ENCODE data around the gene EVA1B. TPM values are rescaled to one million over a fixed set of nuclear protein-coding genes. Genes with fewer than 3 reads are reported as not detected.

The EVA1B gene
- total RNA-seq, 1 experiment from 2014 or later: 12.4 TPM

DNA sequence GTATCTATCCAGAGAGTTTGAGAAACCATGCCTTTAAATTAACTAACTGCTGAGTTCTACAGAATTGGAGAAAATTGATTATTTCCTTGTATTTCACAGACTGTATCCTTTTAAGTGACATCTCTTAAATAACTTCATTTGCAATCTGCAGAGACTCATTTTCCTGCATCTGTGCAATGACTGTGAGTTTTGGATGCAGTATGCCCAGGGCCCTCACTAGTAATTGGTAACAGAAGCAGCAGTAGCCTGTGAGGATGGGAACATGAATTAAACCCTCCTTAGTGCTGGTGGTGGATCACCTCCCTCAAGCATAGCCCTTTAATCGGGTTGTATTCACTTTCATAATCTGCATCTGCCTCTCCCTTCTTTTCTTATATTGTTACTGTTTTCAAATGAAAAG, 38.9 kb downstream of the EVA1B start:
- no TSS peak for BruUV-seq (replicated peaks)
- H3K79me2 ChIP-seq (ENCODE audit: low read depth): peaks cover 51% of the 10 kb centered on the region
- H2AFZ ChIP-seq: no peak overlapping the region
- H3K36me3 ChIP-seq (ENCODE audit: low read depth): peaks cover 34% of the 10 kb centered on the region
- no peaks in the 10 kb centered on the region for H3K9me3 ChIP-seq (ENCODE audit: insufficient read depth, low read depth)
- ChIA-PET CTCF (interaction anchor here (0.5 to 1.7 kb wide), 2 partner anchors 48 to 135 kb away, joined by 3 to 23 read pairs; partner anchors contain the start of gene TRAPPC3), POLR2A (ENCODE audit: unreplicated experiment) (no interaction called here)
- no peak for TF ChIP-seq EZH2 (IDR thresholded peaks at IDR 0.05; ENCODE audit: low read depth)
- TF ChIP-seq, protein P1, sequence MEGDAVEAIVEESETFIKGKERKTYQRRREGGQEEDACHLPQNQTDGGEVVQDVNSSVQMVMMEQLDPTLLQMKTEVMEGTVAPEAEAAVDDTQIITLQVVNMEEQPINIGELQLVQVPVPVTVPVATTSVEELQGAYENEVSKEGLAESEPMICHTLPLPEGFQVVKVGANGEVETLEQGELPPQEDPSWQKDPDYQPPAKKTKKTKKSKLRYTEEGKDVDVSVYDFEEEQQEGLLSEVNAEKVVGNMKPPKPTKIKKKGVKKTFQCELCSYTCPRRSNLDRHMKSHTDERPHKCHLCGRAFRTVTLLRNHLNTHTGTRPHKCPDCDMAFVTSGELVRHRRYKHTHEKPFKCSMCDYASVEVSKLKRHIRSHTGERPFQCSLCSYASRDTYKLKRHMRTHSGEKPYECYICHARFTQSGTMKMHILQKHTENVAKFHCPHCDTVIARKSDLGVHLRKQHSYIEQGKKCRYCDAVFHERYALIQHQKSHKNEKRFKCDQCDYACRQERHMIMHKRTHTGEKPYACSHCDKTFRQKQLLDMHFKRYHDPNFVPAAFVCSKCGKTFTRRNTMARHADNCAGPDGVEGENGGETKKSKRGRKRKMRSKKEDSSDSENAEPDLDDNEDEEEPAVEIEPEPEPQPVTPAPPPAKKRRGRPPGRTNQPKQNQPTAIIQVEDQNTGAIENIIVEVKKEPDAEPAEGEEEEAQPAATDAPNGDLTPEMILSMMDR (conservative IDR thresholded peaks at IDR 0.05): no peak
- H3K4me2 ChIP-seq: no peak overlapping the region
- peak overlapping the region; percentile 35 for H3K27ac ChIP-seq
- peaks cover 9% of the 10 kb centered on the region; the same call in 1 of the 2 replicates for H4K20me1 ChIP-seq (ENCODE audit: insufficient read depth)
- H3K27me3 ChIP-seq (ENCODE audit: insufficient read depth, low read depth): no peaks in the 10 kb centered on the region
- peaks cover 50% of the 10 kb centered on the region for H3F3A ChIP-seq (ENCODE audit: insufficient read depth, low read depth)
- no peaks in the 10 kb centered on the region for H3K9me2 ChIP-seq (ENCODE audit: insufficient read depth)
- intact Hi-C loops (cut with micrococcal nuclease; ENCODE audit: unreplicated experiment): loop anchor here (2.0 kb wide), 1 partner anchor 60 kb away; the partner anchor contains the start of gene THRAP3
- H3K4me1 ChIP-seq (replicated peaks; ENCODE audit: insufficient read depth): no peaks in the 10 kb centered on the region
- no peak overlapping the region for H3K4me3 ChIP-seq
- DNase-seq: no peak

DNA sequence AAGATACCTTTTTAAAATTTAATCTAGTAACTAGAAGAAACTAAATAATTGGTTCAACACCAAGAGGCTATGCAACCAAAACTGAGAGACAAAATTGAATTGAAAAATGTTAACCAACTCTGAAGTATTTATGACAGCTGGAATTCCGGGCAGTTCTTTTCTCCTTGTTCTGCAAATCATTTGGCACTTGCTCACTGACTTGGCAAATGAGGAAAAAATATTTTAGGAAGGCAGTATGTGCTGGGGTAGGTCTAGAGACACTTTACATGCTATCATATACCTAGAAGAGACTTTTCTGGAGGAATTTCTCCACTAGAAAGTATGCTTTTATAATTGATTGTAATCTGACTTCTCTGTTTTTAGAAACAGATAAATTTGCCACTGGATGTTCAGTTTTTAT, 39.4 kb downstream of the EVA1B start:
- Histone ChIP-seq H3F3A (ENCODE audit: insufficient read depth, low read depth) (peaks cover 54% of the 10 kb centered on the region), H2AFZ (no peak overlapping the region), H3K4me2 (no peak overlapping the region), H3K9me3 (ENCODE audit: insufficient read depth, low read depth) (no peaks in the 10 kb centered on the region), H3K79me2 (ENCODE audit: low read depth) (peaks cover 55% of the 10 kb centered on the region), H3K4me3 (no peak overlapping the region), H3K4me1 (replicated peaks; ENCODE audit: insufficient read depth) (no peaks in the 10 kb centered on the region), H4K20me1 (ENCODE audit: insufficient read depth) (peaks cover 11% of the 10 kb centered on the region; the same call in 1 of the 2 replicates), H3K27me3 (ENCODE audit: insufficient read depth, low read depth) (no peaks in the 10 kb centered on the region), H3K9me2 (ENCODE audit: insufficient read depth) (no peaks in the 10 kb centered on the region), H3K27ac (peak overlapping the region; percentile 35), H3K36me3 (ENCODE audit: low read depth) (peaks cover 30% of the 10 kb centered on the region)
- DNase-seq: no peak
- BruUV-seq (replicated peaks): no TSS peak
- CTCF ChIA-PET: interaction anchor here (0.5 to 1.2 kb wide), 3 partner anchors 9 to 184 kb away, joined by 3 read pairs; no protein-coding TSS in a partner anchor
- TF ChIP-seq, protein P1 (conservative IDR thresholded peaks at IDR 0.05): no peak
- no peak for TF ChIP-seq EZH2 (IDR thresholded peaks at IDR 0.05; ENCODE audit: low read depth)
- POLR2A ChIA-PET (ENCODE audit: unreplicated experiment): no interaction called here
- intact Hi-C loops (cut with micrococcal nuclease; ENCODE audit: unreplicated experiment): loop anchor here (2.0 kb wide), 1 partner anchor 59 kb away; the partner anchor contains the start of gene THRAP3

DNA sequence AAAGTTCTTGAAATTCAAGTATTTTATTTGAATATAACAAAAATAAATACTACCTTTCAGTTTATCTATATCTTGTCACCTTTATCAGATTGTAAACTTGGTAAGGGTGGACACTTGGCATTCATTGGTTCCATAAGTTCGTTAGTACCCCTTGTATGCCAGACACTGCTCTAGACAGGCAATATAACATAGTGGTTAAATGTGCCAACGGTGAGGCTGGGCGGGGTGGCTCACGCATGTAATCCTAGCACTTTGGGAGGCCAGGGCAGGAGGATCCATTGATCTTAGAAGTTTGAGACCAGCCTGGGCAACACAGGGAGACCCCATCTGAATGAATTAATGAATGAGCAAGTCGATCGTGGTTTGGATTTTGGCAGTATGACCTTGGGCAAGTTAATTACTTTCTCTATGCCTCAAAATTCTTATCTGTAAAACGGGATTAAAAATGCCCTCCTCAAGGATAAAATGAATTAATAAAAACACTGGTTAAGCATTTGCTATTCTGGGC, 43.6 kb downstream of the EVA1B start:
- Histone ChIP-seq H3K36me3 (ENCODE audit: low read depth) (peaks cover 11% of the 10 kb centered on the region), H3K79me2 (ENCODE audit: low read depth) (peaks cover 42% of the 10 kb centered on the region), H3K27me3 (ENCODE audit: insufficient read depth, low read depth) (no peaks in the 10 kb centered on the region), H3F3A (ENCODE audit: insufficient read depth, low read depth) (peaks cover 58% of the 10 kb centered on the region), H3K4me1 (replicated peaks; ENCODE audit: insufficient read depth) (no peaks in the 10 kb centered on the region), H2AFZ (no peak overlapping the region), H3K9me3 (ENCODE audit: insufficient read depth, low read depth) (no peaks in the 10 kb centered on the region), H4K20me1 (ENCODE audit: insufficient read depth) (peaks cover 10% of the 10 kb centered on the region; the same call in 1 of the 2 replicates), H3K9me2 (ENCODE audit: insufficient read depth) (no peaks in the 10 kb centered on the region), H3K4me2 (no peak overlapping the region), H3K4me3 (no peak overlapping the region), H3K27ac (peak overlapping the region; percentile 31; the same call in 1 of the 2 replicates)
- ChIA-PET POLR2A (ENCODE audit: unreplicated experiment) (no interaction called here), CTCF (interaction anchor here (0.6 to 0.8 kb wide), 2 partner anchors 92 to 1592 kb away, joined by 3 read pairs; no protein-coding TSS in a partner anchor)
- TF ChIP-seq, protein P1 (conservative IDR thresholded peaks at IDR 0.05): no peak
- intact Hi-C loops (cut with micrococcal nuclease; ENCODE audit: unreplicated experiment): no loop called here
- no TSS peak for BruUV-seq (replicated peaks)
- no peak for DNase-seq
